ENCODE results near the gene GTF2IRD1. TPM values are rescaled to one million over a fixed set of nuclear protein-coding genes. Genes with fewer than 3 reads are reported as not detected.

The GTF2IRD1 gene
- polyA plus RNA-seq, 1 of the 3 experiments (the other 2 are of a cell fraction), result 26.4 TPM

DNA sequence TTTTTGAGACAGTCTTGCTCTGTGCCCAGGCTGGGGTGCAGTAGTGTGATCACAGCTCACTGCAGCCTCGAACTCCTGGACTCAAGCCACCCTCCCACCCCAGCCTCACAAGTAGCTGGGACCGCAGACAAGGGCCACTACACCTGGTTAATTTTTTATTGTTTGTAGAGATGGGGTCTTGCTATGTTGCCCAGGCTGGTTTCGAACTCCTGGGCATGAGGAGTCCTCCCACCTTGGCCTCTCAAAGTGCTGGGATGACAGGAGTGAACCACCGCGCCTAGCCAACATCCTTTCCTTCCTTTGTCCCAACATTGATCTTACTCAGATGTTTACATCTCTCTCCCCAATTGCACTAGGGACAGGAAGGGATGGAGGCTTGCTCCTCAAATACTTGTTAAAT lies 3.3 kb downstream of the GTF2IRD1 start (continued):
- no peak for TF ChIP-seq RXRA (IDR thresholded peaks at IDR 0.05; ENCODE audit: borderline replicate concordance, low read depth)
- no peak for TF ChIP-seq NRF1 (IDR thresholded peaks at IDR 0.05; ENCODE audit: low read depth, low read length)
- TF ChIP-seq JUND (IDR thresholded peaks at IDR 0.05), result no peak
- TF ChIP-seq MEF2A (IDR thresholded peaks at IDR 0.05; ENCODE audit: borderline replicate concordance, low read depth), result no peak
- TF ChIP-seq TAF1 (IDR thresholded peaks at IDR 0.05; ENCODE audit: borderline replicate concordance, low read depth, low read length), result no peak
- TF ChIP-seq, protein P1, sequence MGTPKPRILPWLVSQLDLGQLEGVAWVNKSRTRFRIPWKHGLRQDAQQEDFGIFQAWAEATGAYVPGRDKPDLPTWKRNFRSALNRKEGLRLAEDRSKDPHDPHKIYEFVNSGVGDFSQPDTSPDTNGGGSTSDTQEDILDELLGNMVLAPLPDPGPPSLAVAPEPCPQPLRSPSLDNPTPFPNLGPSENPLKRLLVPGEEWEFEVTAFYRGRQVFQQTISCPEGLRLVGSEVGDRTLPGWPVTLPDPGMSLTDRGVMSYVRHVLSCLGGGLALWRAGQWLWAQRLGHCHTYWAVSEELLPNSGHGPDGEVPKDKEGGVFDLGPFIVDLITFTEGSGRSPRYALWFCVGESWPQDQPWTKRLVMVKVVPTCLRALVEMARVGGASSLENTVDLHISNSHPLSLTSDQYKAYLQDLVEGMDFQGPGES (IDR thresholded peaks at IDR 0.05; ENCODE audit: low read depth, low read length), result no peak
- TF ChIP-seq POLR2AphosphoS5 (IDR thresholded peaks at IDR 0.05; ENCODE audit: low read depth, low read length), result no peak

DNA sequence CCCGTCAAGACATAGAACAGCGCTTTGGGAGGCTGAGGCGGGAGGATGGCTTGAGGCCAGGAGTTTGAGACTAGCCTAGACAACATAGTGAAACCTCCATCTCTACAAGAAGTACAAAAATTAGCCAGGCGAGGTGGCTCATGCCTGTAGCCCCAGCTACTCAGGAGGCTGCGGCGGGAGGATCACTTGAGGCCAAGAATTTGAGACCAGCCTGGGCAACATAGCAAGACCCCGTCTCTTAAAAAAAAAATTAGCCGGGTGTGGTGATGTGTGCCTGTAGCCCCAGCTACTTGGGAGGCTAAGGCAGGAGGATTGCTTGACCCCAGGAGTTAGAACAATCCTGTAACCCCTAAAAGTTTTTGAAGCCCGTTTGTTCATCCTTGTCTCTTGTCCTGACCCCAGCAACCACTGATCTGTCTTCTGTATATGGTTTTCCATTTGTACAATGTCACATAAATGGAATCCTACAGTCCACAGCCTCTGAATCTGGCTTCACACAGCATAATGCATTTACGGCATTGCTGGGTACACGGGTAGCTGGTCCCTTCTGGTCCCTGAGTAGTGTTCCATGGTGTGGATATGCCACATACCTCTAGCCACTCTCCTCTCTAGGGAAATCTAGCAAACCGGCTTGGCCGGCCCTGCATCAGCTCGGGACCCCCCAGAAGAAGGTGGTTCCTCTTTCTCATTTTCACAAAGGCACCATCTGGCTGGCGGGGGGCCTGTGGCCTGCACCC lies 8.4 kb downstream of the GTF2IRD1 start:
- H3K79me2 ChIP-seq (ENCODE audit: insufficient read depth), result peaks cover 94% of the 10 kb centered on the region
- H3K9me2 ChIP-seq, result no peaks in the 10 kb centered on the region
- H3K4me3 ChIP-seq (ENCODE audit: low read depth in 2 of 2, low read length in 1 of 2), result no peak overlapping the region
- H4K20me1 ChIP-seq (ENCODE audit: insufficient read depth), result peaks cover 54% of the 10 kb centered on the region
- no peak for DNase-seq
- WGBS (ENCODE audit: low lambda C conversion rate), result 94% methylated on average over 15 of the region's 15 CpGs
- no peak overlapping the region for H3K9ac ChIP-seq
- no peaks in the 10 kb centered on the region for H3K9me3 ChIP-seq
- no peaks in the 10 kb centered on the region for H3K36me3 ChIP-seq (replicated peaks in 1 of 2; ENCODE audit: control insufficient read depth in 1 of 2, insufficient read depth in 2 of 2, low read length in 1 of 2)
- no peak overlapping the region for H2AFZ ChIP-seq (ENCODE audit: low read depth)
- no peak overlapping the region for H3K4me2 ChIP-seq
- no peaks in the 10 kb centered on the region for H3K27me3 ChIP-seq (ENCODE audit: insufficient read depth)
- peaks cover 4% of the 10 kb centered on the region for H3F3A ChIP-seq (replicated peaks; ENCODE audit: insufficient read depth)
- H3K4me1 ChIP-seq (ENCODE audit: control insufficient read depth in 1 of 2, insufficient read depth in 2 of 2, low read depth in 1 of 2, low read length in 1 of 2), result peaks cover 0 to 8% of the 10 kb centered on the region in 2 experiments; a peak in 1 of 4 replicates
- POLR2A ChIA-PET, result interaction anchor here (0.8 kb wide), 1 partner anchor 43 kb away, joined by 7 read pairs; no protein-coding TSS in a partner anchor
- CTCF ChIA-PET, result interaction anchor here (1.3 to 1.5 kb wide), 3 partner anchors 11 to 45 kb away, joined by 3 to 5 read pairs (median 5); no protein-coding TSS in a partner anchor
- no peak overlapping the region for H3K27ac ChIP-seq (ENCODE audit: low read depth in 2 of 2, low read length in 1 of 2)
- no peak for TF ChIP-seq GATA2 (CRISPR knock-in tag; IDR thresholded peaks at IDR 0.05)
- TF ChIP-seq, protein P2, sequence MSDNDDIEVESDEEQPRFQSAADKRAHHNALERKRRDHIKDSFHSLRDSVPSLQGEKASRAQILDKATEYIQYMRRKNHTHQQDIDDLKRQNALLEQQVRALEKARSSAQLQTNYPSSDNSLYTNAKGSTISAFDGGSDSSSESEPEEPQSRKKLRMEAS (IDR thresholded peaks at IDR 0.05; ENCODE audit: low read depth), result no peak
- TF ChIP-seq, protein P3, sequence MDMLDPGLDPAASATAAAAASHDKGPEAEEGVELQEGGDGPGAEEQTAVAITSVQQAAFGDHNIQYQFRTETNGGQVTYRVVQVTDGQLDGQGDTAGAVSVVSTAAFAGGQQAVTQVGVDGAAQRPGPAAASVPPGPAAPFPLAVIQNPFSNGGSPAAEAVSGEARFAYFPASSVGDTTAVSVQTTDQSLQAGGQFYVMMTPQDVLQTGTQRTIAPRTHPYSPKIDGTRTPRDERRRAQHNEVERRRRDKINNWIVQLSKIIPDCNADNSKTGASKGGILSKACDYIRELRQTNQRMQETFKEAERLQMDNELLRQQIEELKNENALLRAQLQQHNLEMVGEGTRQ (IDR thresholded peaks at IDR 0.05; ENCODE audit: borderline replicate concordance, low read depth, low read length), result no peak
- TF ChIP-seq MXI1 (IDR thresholded peaks at IDR 0.05; ENCODE audit: low read depth, low read length), result no peak
- TF ChIP-seq, protein P4, sequence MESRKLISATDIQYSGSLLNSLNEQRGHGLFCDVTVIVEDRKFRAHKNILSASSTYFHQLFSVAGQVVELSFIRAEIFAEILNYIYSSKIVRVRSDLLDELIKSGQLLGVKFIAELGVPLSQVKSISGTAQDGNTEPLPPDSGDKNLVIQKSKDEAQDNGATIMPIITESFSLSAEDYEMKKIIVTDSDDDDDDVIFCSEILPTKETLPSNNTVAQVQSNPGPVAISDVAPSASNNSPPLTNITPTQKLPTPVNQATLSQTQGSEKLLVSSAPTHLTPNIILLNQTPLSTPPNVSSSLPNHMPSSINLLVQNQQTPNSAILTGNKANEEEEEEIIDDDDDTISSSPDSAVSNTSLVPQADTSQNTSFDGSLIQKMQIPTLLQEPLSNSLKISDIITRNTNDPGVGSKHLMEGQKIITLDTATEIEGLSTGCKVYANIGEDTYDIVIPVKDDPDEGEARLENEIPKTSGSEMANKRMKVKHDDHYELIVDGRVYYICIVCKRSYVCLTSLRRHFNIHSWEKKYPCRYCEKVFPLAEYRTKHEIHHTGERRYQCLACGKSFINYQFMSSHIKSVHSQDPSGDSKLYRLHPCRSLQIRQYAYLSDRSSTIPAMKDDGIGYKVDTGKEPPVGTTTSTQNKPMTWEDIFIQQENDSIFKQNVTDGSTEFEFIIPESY (IDR thresholded peaks at IDR 0.05; ENCODE audit: borderline replicate concordance, low read depth), result no peak
- no peak for TF ChIP-seq MEF2A (IDR thresholded peaks at IDR 0.05; ENCODE audit: borderline replicate concordance, low read depth)
- no peak for TF ChIP-seq SMC3 (IDR thresholded peaks at IDR 0.05; ENCODE audit: low read depth, low read length)
- TF ChIP-seq, protein P5, sequence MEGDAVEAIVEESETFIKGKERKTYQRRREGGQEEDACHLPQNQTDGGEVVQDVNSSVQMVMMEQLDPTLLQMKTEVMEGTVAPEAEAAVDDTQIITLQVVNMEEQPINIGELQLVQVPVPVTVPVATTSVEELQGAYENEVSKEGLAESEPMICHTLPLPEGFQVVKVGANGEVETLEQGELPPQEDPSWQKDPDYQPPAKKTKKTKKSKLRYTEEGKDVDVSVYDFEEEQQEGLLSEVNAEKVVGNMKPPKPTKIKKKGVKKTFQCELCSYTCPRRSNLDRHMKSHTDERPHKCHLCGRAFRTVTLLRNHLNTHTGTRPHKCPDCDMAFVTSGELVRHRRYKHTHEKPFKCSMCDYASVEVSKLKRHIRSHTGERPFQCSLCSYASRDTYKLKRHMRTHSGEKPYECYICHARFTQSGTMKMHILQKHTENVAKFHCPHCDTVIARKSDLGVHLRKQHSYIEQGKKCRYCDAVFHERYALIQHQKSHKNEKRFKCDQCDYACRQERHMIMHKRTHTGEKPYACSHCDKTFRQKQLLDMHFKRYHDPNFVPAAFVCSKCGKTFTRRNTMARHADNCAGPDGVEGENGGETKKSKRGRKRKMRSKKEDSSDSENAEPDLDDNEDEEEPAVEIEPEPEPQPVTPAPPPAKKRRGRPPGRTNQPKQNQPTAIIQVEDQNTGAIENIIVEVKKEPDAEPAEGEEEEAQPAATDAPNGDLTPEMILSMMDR (IDR thresholded peaks at IDR 0.05), result no peak
- no peak for TF ChIP-seq GABPA (IDR thresholded peaks at IDR 0.05; ENCODE audit: low read depth)
- TF ChIP-seq RCOR1 (IDR thresholded peaks at IDR 0.05; ENCODE audit: low read length), result no peak
- TF ChIP-seq, protein P6, sequence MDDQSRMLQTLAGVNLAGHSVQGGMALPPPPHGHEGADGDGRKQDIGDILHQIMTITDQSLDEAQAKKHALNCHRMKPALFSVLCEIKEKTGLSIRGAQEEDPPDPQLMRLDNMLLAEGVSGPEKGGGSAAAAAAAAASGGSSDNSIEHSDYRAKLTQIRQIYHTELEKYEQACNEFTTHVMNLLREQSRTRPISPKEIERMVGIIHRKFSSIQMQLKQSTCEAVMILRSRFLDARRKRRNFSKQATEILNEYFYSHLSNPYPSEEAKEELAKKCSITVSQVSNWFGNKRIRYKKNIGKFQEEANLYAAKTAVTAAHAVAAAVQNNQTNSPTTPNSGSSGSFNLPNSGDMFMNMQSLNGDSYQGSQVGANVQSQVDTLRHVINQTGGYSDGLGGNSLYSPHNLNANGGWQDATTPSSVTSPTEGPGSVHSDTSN (IDR thresholded peaks at IDR 0.05), result no peak
- TF ChIP-seq JUND (IDR thresholded peaks at IDR 0.05), result no peak
- no peak for TF ChIP-seq CHD2 (IDR thresholded peaks at IDR 0.05; ENCODE audit: low read length, partially characterized antibody)
- no peak for TF ChIP-seq EP300 (IDR thresholded peaks at IDR 0.05; ENCODE audit: borderline replicate concordance in 1 of 2, low read depth in 1 of 2, low read length in 1 of 2)
- no peak for TF ChIP-seq EZH2phosphoT487 (IDR thresholded peaks at IDR 0.05; ENCODE audit: borderline replicate concordance, low read depth)
- TF ChIP-seq, protein P1 (IDR thresholded peaks at IDR 0.05; ENCODE audit: low read depth, low read length), result no peak
- TF ChIP-seq FOSL2 (IDR thresholded peaks at IDR 0.05; ENCODE audit: borderline replicate concordance, low read depth), result no peak
